AG04449 (cell line): ENCODE results near the gene SMCHD1.
"Not testable (repeated sequence)": the region's sequence is repeated elsewhere in the genome, so short reads cannot be mapped to it uniquely, and the experiment has no call there.

Experiments
- CTCF ChIA-PET: fragments of 350-600 bp; formaldehyde crosslinking; extraction: SDS; loops from one replicate; lab custom pipeline; 2021; ENCODE audit warnings: antibody characterized with exemption; lab: Yijun Ruan, JAX
- POLR2A ChIA-PET: fragments of 400-600, 350-600 bp; formaldehyde crosslinking; extraction: SDS; loops from one replicate; lab custom pipeline; 2020; ENCODE audit warnings: antibody characterized with exemption, inconsistent platforms; lab: Yijun Ruan, JAX
- DNase-seq: peaks from one replicate; pipeline ENCODE4 v3.0.0-alpha.2; 2010; ENCODE audit warnings: low read depth, low spot score
- H3K4me3 ChIP-seq: 2 replicates; pipeline ENCODE4 v1.5.1; 2011; ENCODE audit warnings: low read depth, mild to moderate bottlenecking, control low read depth, low read length
- CTCF ChIP-seq: IDR thresholded peaks from one replicate; pipeline ENCODE4 v1.5.1; 2011; ENCODE audit warnings: mild to moderate bottlenecking, moderate library complexity, low read length, control low read depth, inconsistent platforms; ENCODE audit not compliant: insufficient read depth; ENCODE audit errors: missing control alignments

The SMCHD1 gene

DNA sequence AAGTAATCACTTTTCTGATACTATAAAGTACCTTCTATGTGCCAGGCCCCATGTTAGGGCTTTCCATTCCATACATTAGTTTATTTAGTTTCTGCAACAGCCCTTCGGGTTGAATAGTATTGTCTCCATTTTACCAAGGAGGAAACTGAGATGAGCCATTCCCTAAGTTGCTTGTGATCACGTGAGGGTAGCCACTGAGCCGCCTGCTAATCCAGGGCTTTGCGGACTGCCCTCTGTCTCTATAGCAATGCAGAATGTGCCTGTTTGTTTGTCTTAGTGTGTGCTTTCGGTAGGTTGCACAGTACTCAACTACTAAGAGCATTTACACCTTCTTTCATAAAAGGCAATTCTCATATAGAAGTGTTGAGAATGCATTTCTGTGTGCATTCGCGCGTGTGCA is 196.2 kb downstream of the SMCHD1 start:
- POLR2A ChIA-PET = no interaction called here
- no peak overlapping the region for H3K4me3 ChIP-seq
- DNase-seq = no peak
- no peak for TF ChIP-seq CTCF
- CTCF ChIA-PET = no interaction called here

- CTCF ChIA-PET, POLR2A ChIA-PET, DNase-seq: not testable (repeated sequence)
Observed at GRCh38 chr18:2852460-2852859, 196.9 kb downstream of the SMCHD1 start.

DNA sequence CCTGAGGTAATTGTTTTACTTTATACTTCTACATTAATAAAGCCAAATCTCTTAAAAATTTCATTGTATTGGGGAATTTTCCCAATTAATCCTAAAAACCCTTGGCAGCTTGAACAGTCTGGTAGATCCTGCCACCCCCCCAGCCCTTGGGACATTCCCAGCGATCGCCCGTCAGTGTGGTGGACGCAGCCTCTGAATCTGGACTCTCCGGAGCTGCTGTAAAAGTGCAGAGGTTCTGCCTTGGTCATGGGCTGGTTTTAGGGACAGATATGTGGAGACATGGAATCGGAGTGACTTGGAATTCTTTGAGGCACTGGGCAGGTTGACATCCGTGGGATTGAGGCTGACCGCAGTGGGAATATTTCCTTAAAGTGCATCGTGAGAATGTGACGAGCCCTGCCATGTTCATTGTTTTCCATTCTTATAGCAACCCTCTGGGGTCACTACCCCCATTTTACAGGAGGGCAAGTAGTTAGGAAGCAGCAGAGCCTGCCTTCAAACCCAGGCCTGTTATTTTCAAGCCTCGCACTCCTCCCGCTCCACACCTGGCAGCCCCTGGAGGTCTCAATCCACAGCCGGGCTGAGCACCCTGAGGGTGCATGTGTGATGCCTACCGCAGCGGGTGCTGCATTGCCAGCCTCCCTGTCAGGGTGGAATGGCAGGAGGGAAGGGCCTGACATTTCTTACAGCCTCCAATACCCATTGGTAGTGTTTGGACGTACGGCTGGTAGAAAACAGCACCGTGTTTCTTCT is 197.8 kb downstream of the SMCHD1 start:
- no peak for TF ChIP-seq CTCF
- POLR2A ChIA-PET = no interaction called here
- no peak overlapping the region for H3K4me3 ChIP-seq
- DNase-seq = no peak
- CTCF ChIA-PET = no interaction called here

More at GRCh38 chr18:2852460-2852859, 196.9 kb downstream of the SMCHD1 start:
- H3K4me3 ChIP-seq = not testable (repeated sequence)

DNA sequence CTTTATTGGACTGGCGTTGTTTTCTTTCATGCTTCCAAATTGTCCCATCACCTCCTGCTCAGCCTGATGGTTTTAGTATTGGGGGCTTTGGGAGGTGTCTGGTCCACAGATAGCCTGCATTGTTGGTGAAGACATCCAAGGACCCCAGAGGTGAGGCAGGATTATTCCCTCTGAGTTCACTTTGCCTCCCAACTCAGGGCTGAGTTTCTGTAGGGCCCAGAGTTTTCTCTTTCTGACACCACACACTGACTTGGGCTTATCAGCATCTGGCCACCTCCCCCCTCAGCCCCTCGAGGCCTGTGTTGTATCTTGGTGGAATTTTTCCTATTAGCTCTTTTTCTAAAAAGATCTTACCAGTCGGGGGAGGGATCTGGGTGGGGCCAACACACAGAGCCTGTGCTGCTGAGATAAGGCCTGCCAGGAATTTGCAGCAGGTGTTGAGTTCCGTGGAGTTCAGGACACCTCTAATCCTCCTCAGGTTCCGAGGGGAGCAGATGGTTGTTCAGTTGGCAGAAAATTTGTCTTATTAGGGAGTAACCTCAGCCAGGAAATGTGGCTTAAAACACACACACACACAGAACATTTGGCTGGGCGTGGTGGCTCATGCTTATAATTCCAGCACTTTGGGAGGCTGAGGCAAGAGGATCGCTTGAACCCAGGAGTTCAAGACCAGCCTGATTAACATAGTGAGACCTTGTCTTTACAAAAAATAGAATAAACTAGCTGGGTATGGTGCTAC is 198.6 kb downstream of the SMCHD1 start:
- ChIA-PET CTCF (no interaction called here), POLR2A (no interaction called here)
- no peak for DNase-seq
- no peak for TF ChIP-seq CTCF
- no peak overlapping the region for H3K4me3 ChIP-seq
